Glutamatergic neuron (in vitro differentiated cells): ENCODE data around the gene LIPF. TPM values are rescaled to one million over a fixed set of nuclear protein-coding genes. Genes with fewer than 3 reads are reported as not detected.
"Not testable (repeated sequence)": the region's sequence is repeated elsewhere in the genome, so short reads cannot be mapped to it uniquely, and the experiment has no call there.

Experiments used
- DNase-seq: peaks from one replicate; pipeline ENCODE4 v3.0.0; 2022
- H3K27ac Mint-ChIP-seq: one replicate; pipeline ENCODE4 v1.8.0; 2020; ENCODE audit warnings: mild to moderate bottlenecking, mixed read lengths, inconsistent platforms; ENCODE audit not compliant: unreplicated experiment
- H3K27me3 Mint-ChIP-seq: one replicate; pipeline ENCODE4 v1.8.0; 2020; ENCODE audit warnings: mild to moderate bottlenecking, moderate library complexity, mixed read lengths, inconsistent platforms; ENCODE audit not compliant: unreplicated experiment
- H3K36me3 Mint-ChIP-seq: one replicate; pipeline ENCODE4 v1.8.0; 2020; ENCODE audit warnings: mild to moderate bottlenecking, mixed read lengths, inconsistent platforms; ENCODE audit not compliant: unreplicated experiment
- H3K4me1 Mint-ChIP-seq: one replicate; pipeline ENCODE4 v1.8.0; 2020; ENCODE audit warnings: mild to moderate bottlenecking, low read depth, mixed read lengths, inconsistent platforms; ENCODE audit not compliant: unreplicated experiment
- H3K4me3 Mint-ChIP-seq: one replicate; pipeline ENCODE4 v1.8.0; 2020; ENCODE audit warnings: mild to moderate bottlenecking, mixed read lengths, inconsistent platforms; ENCODE audit not compliant: unreplicated experiment
- H3K9me3 Mint-ChIP-seq: one replicate; pipeline ENCODE4 v1.8.0; 2020; ENCODE audit warnings: mild to moderate bottlenecking, moderate library complexity, mixed read lengths, inconsistent platforms; ENCODE audit not compliant: unreplicated experiment
- CTCF ChIP-seq: fragments of 200-600 bp; sonication (generic); IDR thresholded peaks from one replicate; pipeline ENCODE4 v1.5.0; 2021; ENCODE audit not compliant: partially characterized antibody, unreplicated experiment
- total RNA-seq: library from RNA; stranded (reverse); fragmentation: NEBNext Ultra II Directional; extraction: Animal tissue kit (Norgen Biotek cat#: 25700); gene quantifications from one replicate; pipeline ENCODE4 v1.2.1, GENCODE V29; 2021; ENCODE audit not compliant: unreplicated experiment

The LIPF gene
- total RNA-seq, 1 donor from 2014 or later: not detected

- TF ChIP-seq CTCF: no peak
- no peak overlapping the region for H3K4me3 Mint-ChIP-seq
- DNase-seq: no peak
- no peak overlapping the region for H3K27ac Mint-ChIP-seq
- no peaks in the 10 kb centered on the region for H3K27me3 Mint-ChIP-seq
- H3K36me3 Mint-ChIP-seq: no peaks in the 10 kb centered on the region
- peaks cover 6% of the 10 kb centered on the region for H3K4me1 Mint-ChIP-seq
- no peaks in the 10 kb centered on the region for H3K9me3 Mint-ChIP-seq
Measured at GRCh38 chr10:88660598-88660884, 3.7 kb upstream of the LIPF start.

- H3K36me3 Mint-ChIP-seq: no peaks in the 10 kb centered on the region
- DNase-seq: no peak
- H3K9me3 Mint-ChIP-seq: no peaks in the 10 kb centered on the region
- H3K27me3 Mint-ChIP-seq: no peaks in the 10 kb centered on the region
- H3K4me3 Mint-ChIP-seq: no peak overlapping the region
- H3K4me1 Mint-ChIP-seq: peaks cover 6% of the 10 kb centered on the region
- H3K27ac Mint-ChIP-seq: no peak overlapping the region
- TF ChIP-seq CTCF: no peak
Measured at GRCh38 chr10:88661018-88661417, 3.2 kb upstream of the LIPF start.

GRCh38 chr10:88661577-88661976, 2.7 kb upstream of the LIPF start:
- Mint-ChIP-seq H3K9me3 (no peaks in the 10 kb centered on the region), H3K4me3 (no peak overlapping the region), H3K27ac (no peak overlapping the region), H3K4me1 (peaks cover 6% of the 10 kb centered on the region), H3K27me3 (no peaks in the 10 kb centered on the region), H3K36me3 (no peaks in the 10 kb centered on the region)
- no peak for DNase-seq
- no peak for TF ChIP-seq CTCF

GRCh38 chr10:88663153-88663552, 1.1 kb upstream of the LIPF start:
- DNase-seq, H3K4me1 Mint-ChIP-seq, H3K9me3 Mint-ChIP-seq, H3K36me3 Mint-ChIP-seq, H3K27ac Mint-ChIP-seq, H3K27me3 Mint-ChIP-seq, H3K4me3 Mint-ChIP-seq: not testable (repeated sequence)

- Mint-ChIP-seq H3K4me1 (no peaks in the 10 kb centered on the region), H3K9me3 (no peaks in the 10 kb centered on the region), H3K27ac (no peak overlapping the region), H3K27me3 (no peaks in the 10 kb centered on the region), H3K36me3 (no peaks in the 10 kb centered on the region), H3K4me3 (no peak overlapping the region)
- no peak for TF ChIP-seq CTCF
- DNase-seq: no peak
Measured at GRCh38 chr10:88668465-88668864, 4.2 kb downstream of the LIPF start.

- Mint-ChIP-seq H3K27me3 (no peaks in the 10 kb centered on the region), H3K27ac (no peak overlapping the region)
- TF ChIP-seq CTCF: no peak
Measured at GRCh38 chr10:88670497-88670896, 6.3 kb downstream of the LIPF start.

More at GRCh38 chr10:88670497-88670896, 6.3 kb downstream of the LIPF start:
- no peaks in the 10 kb centered on the region for H3K4me1 Mint-ChIP-seq
- H3K4me3 Mint-ChIP-seq: no peak overlapping the region
- DNase-seq: no peak
- H3K9me3 Mint-ChIP-seq: no peaks in the 10 kb centered on the region
- no peaks in the 10 kb centered on the region for H3K36me3 Mint-ChIP-seq
